ENCODE data around the gene CDH4.

DNA sequence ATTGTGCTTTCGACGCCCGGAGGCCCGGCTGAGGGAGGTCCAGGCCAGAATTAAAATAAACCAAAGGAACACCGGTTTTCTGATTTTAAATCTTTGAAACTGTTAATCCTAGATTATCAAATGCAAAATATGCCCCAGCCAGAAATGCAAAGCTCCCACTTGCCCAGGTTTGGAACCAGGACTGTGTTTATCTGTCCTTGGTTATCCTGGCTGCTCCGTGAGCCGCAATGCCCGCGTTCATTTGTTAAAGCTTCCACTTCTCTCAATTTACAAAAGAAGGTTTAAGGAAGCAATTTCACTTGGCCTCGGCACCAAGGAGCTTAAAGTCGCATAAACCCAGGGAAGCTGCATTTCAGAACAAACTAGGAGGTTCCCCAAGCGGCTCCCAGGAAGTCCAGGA, 563.6 kb downstream of the CDH4 start:
- TF ChIP-seq, protein P1, sequence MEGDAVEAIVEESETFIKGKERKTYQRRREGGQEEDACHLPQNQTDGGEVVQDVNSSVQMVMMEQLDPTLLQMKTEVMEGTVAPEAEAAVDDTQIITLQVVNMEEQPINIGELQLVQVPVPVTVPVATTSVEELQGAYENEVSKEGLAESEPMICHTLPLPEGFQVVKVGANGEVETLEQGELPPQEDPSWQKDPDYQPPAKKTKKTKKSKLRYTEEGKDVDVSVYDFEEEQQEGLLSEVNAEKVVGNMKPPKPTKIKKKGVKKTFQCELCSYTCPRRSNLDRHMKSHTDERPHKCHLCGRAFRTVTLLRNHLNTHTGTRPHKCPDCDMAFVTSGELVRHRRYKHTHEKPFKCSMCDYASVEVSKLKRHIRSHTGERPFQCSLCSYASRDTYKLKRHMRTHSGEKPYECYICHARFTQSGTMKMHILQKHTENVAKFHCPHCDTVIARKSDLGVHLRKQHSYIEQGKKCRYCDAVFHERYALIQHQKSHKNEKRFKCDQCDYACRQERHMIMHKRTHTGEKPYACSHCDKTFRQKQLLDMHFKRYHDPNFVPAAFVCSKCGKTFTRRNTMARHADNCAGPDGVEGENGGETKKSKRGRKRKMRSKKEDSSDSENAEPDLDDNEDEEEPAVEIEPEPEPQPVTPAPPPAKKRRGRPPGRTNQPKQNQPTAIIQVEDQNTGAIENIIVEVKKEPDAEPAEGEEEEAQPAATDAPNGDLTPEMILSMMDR (conservative IDR thresholded peaks at IDR 0.05; ENCODE audit: low read depth, low read length), result no peak
- TF ChIP-seq SMC3 (IDR thresholded peaks at IDR 0.05; ENCODE audit: low read depth, low read length) (no peak), RAD21 (IDR thresholded peaks at IDR 0.05; ENCODE audit: low read length) (no peak), MXI1 (IDR thresholded peaks at IDR 0.05; ENCODE audit: borderline replicate concordance, low read depth, low read length) (no peak), POLR2A (IDR thresholded peaks at IDR 0.05; ENCODE audit: low read depth, low read length) (no peak), RCOR1 (IDR thresholded peaks at IDR 0.05; ENCODE audit: insufficient replicate concordance, low read length) (no peak), CEBPB (IDR thresholded peaks at IDR 0.05; ENCODE audit: low read depth, low read length) (no peak), RFX5 (IDR thresholded peaks at IDR 0.05; ENCODE audit: low read depth, low read length) (no peak), BHLHE40 (IDR thresholded peaks at IDR 0.05; ENCODE audit: low read depth, low read length) (no peak), FOS (IDR thresholded peaks at IDR 0.05; ENCODE audit: low read depth, low read length) (no peak), CHD1 (IDR thresholded peaks at IDR 0.05; ENCODE audit: low read depth, low read length) (no peak), MAFK (IDR thresholded peaks at IDR 0.05; ENCODE audit: low read depth, low read length) (no peak)
- TF ChIP-seq, protein P2, sequence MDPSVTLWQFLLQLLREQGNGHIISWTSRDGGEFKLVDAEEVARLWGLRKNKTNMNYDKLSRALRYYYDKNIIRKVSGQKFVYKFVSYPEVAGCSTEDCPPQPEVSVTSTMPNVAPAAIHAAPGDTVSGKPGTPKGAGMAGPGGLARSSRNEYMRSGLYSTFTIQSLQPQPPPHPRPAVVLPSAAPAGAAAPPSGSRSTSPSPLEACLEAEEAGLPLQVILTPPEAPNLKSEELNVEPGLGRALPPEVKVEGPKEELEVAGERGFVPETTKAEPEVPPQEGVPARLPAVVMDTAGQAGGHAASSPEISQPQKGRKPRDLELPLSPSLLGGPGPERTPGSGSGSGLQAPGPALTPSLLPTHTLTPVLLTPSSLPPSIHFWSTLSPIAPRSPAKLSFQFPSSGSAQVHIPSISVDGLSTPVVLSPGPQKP (IDR thresholded peaks at IDR 0.05; ENCODE audit: borderline replicate concordance, low read depth, low read length), result no peak
- TF ChIP-seq, protein P3, sequence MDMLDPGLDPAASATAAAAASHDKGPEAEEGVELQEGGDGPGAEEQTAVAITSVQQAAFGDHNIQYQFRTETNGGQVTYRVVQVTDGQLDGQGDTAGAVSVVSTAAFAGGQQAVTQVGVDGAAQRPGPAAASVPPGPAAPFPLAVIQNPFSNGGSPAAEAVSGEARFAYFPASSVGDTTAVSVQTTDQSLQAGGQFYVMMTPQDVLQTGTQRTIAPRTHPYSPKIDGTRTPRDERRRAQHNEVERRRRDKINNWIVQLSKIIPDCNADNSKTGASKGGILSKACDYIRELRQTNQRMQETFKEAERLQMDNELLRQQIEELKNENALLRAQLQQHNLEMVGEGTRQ (IDR thresholded peaks at IDR 0.05; ENCODE audit: low read depth, low read length), result no peak

Data from IMR-90 (cell line).